K562 (cell line): Measurements from ENCODE around the gene CARD14. TPM values are rescaled to one million over a fixed set of nuclear protein-coding genes. Genes with fewer than 3 reads are reported as not detected.
A peak's percentile ranks its signal among the peaks of the same experiment; 100 is the strongest.

Experiments used
- ATAC-seq: fragments of 200-7000 bp; cut with Tn5 transposase; 3 replicates; pipeline ENCODE4 v1.9.1; 2020; ENCODE audit warnings: moderate library complexity
- BruUV-seq: library from RNA; stranded (reverse); fragments of 400-500 nt; replicated peaks from 2 replicates; lab custom pipeline; 2021; lab: Mats Ljungman, UMichigan
- CTCF ChIA-PET: fragments of 300-600 bp; formaldehyde crosslinking; extraction: SDS; loops from one replicate; lab custom pipeline; 2021; ENCODE audit warnings: low intra/inter-chr PET ratio; lab: Yijun Ruan, JAX
- POLR2A ChIA-PET: fragments of 300-600, 350-650 bp; sonication (Branson Sonifier 250); formaldehyde crosslinking; extraction: SDS; loops from one replicate; lab custom pipeline; 2021; ENCODE audit warnings: antibody characterized with exemption, inconsistent platforms; lab: Yijun Ruan, JAX
- DNase-seq, 4 experiments: peaks; one replicate each; pipeline versions ENCODE4 v3.0.0 to v3.0.0-alpha.2; 2011 to 2018; ENCODE audit warnings: low spot score in 3 of 4, mixed read lengths in 3 of 4; ENCODE audit errors: extremely low read depth in 1 of 4
- FAIRE-seq: peaks from 2 replicates; lab custom pipeline; 2011; peaks lifted over from hg19 to GRCh38; lab: Jason Lieb, UNC
- H2AFZ ChIP-seq: 2 replicates; pipeline ENCODE4 v1.6.0; 2011; ENCODE audit warnings: low read depth, low read length, control low read depth, inconsistent platforms
- H3K27ac ChIP-seq: fragments of 200-600 bp; 3 replicates; pipeline ENCODE4 v1.8.0; 2011; ENCODE audit warnings: low read depth, mild to moderate bottlenecking, control low read depth, inconsistent platforms, low read length, moderate library complexity, mixed read lengths; ENCODE audit errors: extremely low read depth
- H3K27me3 ChIP-seq, 2 experiments: fragments of 300-600 bp in 1 of 2; 2 replicates in 1 of 2; 3 replicates in 1 of 2; pipeline versions ENCODE4 v1.6.0 to v1.8.0; 2011; ENCODE audit warnings: inconsistent platforms in 2 of 2, low read length in 2 of 2, mild to moderate bottlenecking in 1 of 2, mixed read lengths in 1 of 2, moderate library complexity in 1 of 2; ENCODE audit not compliant: control insufficient read depth in 2 of 2, insufficient read depth in 2 of 2
- H3K36me3 ChIP-seq: fragments of 300-600 bp; 3 replicates; pipeline ENCODE4 v1.8.0; 2011; ENCODE audit warnings: mild to moderate bottlenecking, low read length, inconsistent platforms; ENCODE audit not compliant: control insufficient read depth, insufficient read depth
- H3K4me1 ChIP-seq, 2 experiments: fragments of 200-600 bp in 1 of 2; replicated peaks in 1 of 2; 2 replicates in 1 of 2; 3 replicates in 1 of 2; pipeline versions ENCODE4 v1.5.1 to v1.8.0; 2011; ENCODE audit warnings: inconsistent platforms in 2 of 2, low read length in 2 of 2, mild to moderate bottlenecking in 1 of 2, mixed read lengths in 1 of 2, moderate library complexity in 1 of 2; ENCODE audit not compliant: control insufficient read depth in 2 of 2, insufficient read depth in 2 of 2
- H3K4me2 ChIP-seq: 2 replicates; pipeline ENCODE4 v1.6.1; 2011; ENCODE audit warnings: low read length, control low read depth, inconsistent platforms, mixed read lengths; ENCODE audit not compliant: insufficient read depth
- H3K4me3 ChIP-seq: fragments of 200-600 bp; sonication (generic), shearing (Covaris generic); 2 replicates; pipeline ENCODE4 v1.5.1; 2016; ENCODE audit warnings: control low read depth, inconsistent platforms
- H3K79me2 ChIP-seq: fragments of 200-600 bp; 3 replicates; pipeline ENCODE4 v1.8.0; 2011; ENCODE audit warnings: low read length, inconsistent platforms; ENCODE audit not compliant: control insufficient read depth, insufficient read depth
- H3K9ac ChIP-seq, 2 experiments: 2 replicates each; pipeline versions ENCODE4 v1.6.0 to v1.6.1; 2011; ENCODE audit warnings: low read depth in 2 of 2, low read length in 2 of 2, control low read depth in 1 of 2, inconsistent platforms in 1 of 2, mild to moderate bottlenecking in 1 of 2, mixed read lengths in 1 of 2; ENCODE audit not compliant: insufficient read depth in 1 of 2
- H3K9me1 ChIP-seq: one replicate; pipeline ENCODE4 v1.6.0; 2011; ENCODE audit warnings: inconsistent platforms, mild to moderate bottlenecking, low read length, moderate library complexity; ENCODE audit not compliant: control insufficient read depth, insufficient read depth
- H3K9me3 ChIP-seq: replicated peaks from 2 replicates; pipeline ENCODE4 v1.5.1; 2011; ENCODE audit warnings: low read depth, low read length, inconsistent platforms; ENCODE audit not compliant: control insufficient read depth, insufficient read depth
- H4K20me1 ChIP-seq: replicated peaks from 2 replicates; pipeline ENCODE4 v1.6.1; 2011; ENCODE audit warnings: low read length, inconsistent platforms, mixed read lengths; ENCODE audit not compliant: control insufficient read depth, insufficient read depth
- RBFOX2 ChIP-seq: fragments of 200-400 bp; formaldehyde crosslinking; IDR thresholded peaks from 2 replicates; pipeline ENCODE4 v1.6.1; 2017; ENCODE audit warnings: low read depth, mild to moderate bottlenecking, low read length, moderate library complexity
- SMAD2 ChIP-seq: fragments of 150-350 bp; IDR thresholded peaks from 2 replicates; pipeline ENCODE4 v1.6.1; 2014; ENCODE audit warnings: low read depth, mild to moderate bottlenecking, low read length
- ZBTB9 ChIP-seq: fragments of 450-650 bp; formaldehyde crosslinking; IDR thresholded peaks from 2 replicates; pipeline ENCODE4 v1.4.0; 2020; ENCODE audit warnings: mild to moderate bottlenecking, moderate library complexity
- ZNF212 ChIP-seq: fragments of 450-650 bp; formaldehyde crosslinking; IDR thresholded peaks from 2 replicates; pipeline ENCODE4 v1.4.0; 2020; ENCODE audit warnings: mild to moderate bottlenecking
- ZNF609 ChIP-seq: sonication (generic); formaldehyde crosslinking; IDR thresholded peaks from 2 replicates; pipeline ENCODE4 v1.8.1; 2023; ENCODE audit warnings: missing genetic modification reagents, mild to moderate bottlenecking, borderline replicate concordance
- WGBS: fragments of 100-300 bp; shearing (Covaris generic); methylation state at CpG from one replicate; pipeline ENCODE4 v1.1.6; 2016; ENCODE audit warnings: low coverage, mixed read lengths; ENCODE audit not compliant: insufficient coverage; ENCODE audit errors: missing lambda C conversion rate; 5-methylcytosine and 5-hydroxymethylcytosine counted together
- in situ Hi-C: fragments of 300-500 bp; cut with MboI; formaldehyde crosslinking; loops from 4 replicates; pipeline ENCODE4 v1.15.0; 2018; ENCODE audit warnings: inconsistent platforms, mixed read lengths
- intact Hi-C: fragments of 100-400 bp; cut with micrococcal nuclease; formaldehyde crosslinking; loops from 2 replicates; pipeline ENCODE4 v1.14.2; 2022
- polyA plus RNA-seq, 8 experiments: library from polyadenylated mRNA; depleted of rRNA in 4 of 8; stranded (reverse) in 5 of 8; unstranded in 3 of 8; fragments of >200 nt; fragmentation: Nextera tagmentation in 2 of 8; fragmentation: Illumina TruSeq in 1 of 8; extraction: Ambion mirVana in 2 of 8; extraction: Trizol in 1 of 8; gene quantifications; 2 replicates each; pipeline versions ENCODE4 v1.2.1 to v1.2.3, GENCODE V29; 2011 to 2014; ENCODE audit warnings: inconsistent platforms in 1 of 8, missing spikeins in 1 of 8
- total RNA-seq, 7 experiments: library from RNA; depleted of rRNA in 6 of 7; stranded (reverse); fragments of >200 nt in 6 of 7; fragmentation: Illumina TruSeq in 2 of 7; extraction: Trizol in 2 of 7; gene quantifications; 2 replicates each; pipeline versions ENCODE4 v1.2.1 to v1.2.3, GENCODE V29; 2011 to 2021; ENCODE audit warnings: low replicate concordance in 1 of 7

Gene CARD14
- total and polyA plus RNA-seq, 9 of the 15 experiments (the other 6 are each of a cell fraction or from before 2014, with no cell fraction given), result not detected

GRCh38 chr17:80210348-80211108 is 40.7 kb downstream of the CARD14 start (continued):
- TF ChIP-seq ZNF609 (CRISPR knock-in tag) (no peak), SMAD2 (no peak)

GRCh38 chr17:80212109-80212508 is 42.3 kb downstream of the CARD14 start:
- no peaks in the 10 kb centered on the region for H3K9me1 ChIP-seq
- 93% methylated on average over 18 of the region's 22 CpGs for WGBS
- H3K27me3 ChIP-seq, result no peaks in the 10 kb centered on the region
- no peak overlapping the region for H3K27ac ChIP-seq
- ChIA-PET CTCF (no interaction called here), POLR2A (interaction anchor here (0.7 kb wide), 1 partner anchor 85 kb away, joined by 3 read pairs; no protein-coding TSS in a partner anchor)
- H3K9ac ChIP-seq, result peak overlapping the region in 1 of 2 experiments; percentile 17; a peak in 1 of 4 replicates
- ATAC-seq (no peak), FAIRE-seq (no peak), DNase-seq (no peak)
- intact Hi-C loops (no loop called here), in situ Hi-C loops (no loop called here)
- H3K36me3 ChIP-seq, result peaks cover 41% of the 10 kb centered on the region; the same call in 1 of the 3 replicates
- no TSS peak for BruUV-seq
- H3K4me1 ChIP-seq, result peaks cover 0 to 15% of the 10 kb centered on the region in 2 experiments; a peak in 1 of 5 replicates
- TF ChIP-seq ZNF212 (no peak), ZBTB9 (CRISPR knock-in tag) (no peak), RBFOX2 (0 out of 2 replicates have a peak, but pooled peaks have one; percentile 21)
- no peaks in the 10 kb centered on the region for H3K79me2 ChIP-seq
- no peak overlapping the region for H2AFZ ChIP-seq
- H3K4me2 ChIP-seq, result no peak overlapping the region
- H3K4me3 ChIP-seq, result no peak overlapping the region
- H4K20me1 ChIP-seq, result no peaks in the 10 kb centered on the region
- H3K9me3 ChIP-seq, result no peaks in the 10 kb centered on the region
